OCI-LY1 (cell line): ENCODE data around the gene OS9.
A peak's percentile ranks its signal among the peaks of the same experiment; 100 is the strongest.

Experiments
- H2AFZ ChIP-seq: fragments of 200-600 bp; sonication (generic), shearing (Covaris generic); 2 replicates; pipeline ENCODE4 v1.6.0; 2014; ENCODE audit warnings: antibody characterized with exemption, mild to moderate bottlenecking, low read length
- H3F3A ChIP-seq: fragments of 200-600 bp; sonication (generic), shearing (Covaris generic); 2 replicates; pipeline ENCODE4 v1.6.0; 2014; ENCODE audit warnings: mild to moderate bottlenecking, antibody characterized with exemption, low read length, moderate library complexity; ENCODE audit not compliant: insufficient read depth
- H3K27ac ChIP-seq: fragments of 200-600 bp; sonication (generic); 2 replicates; pipeline ENCODE4 v1.5.1; 2014; ENCODE audit warnings: low read length, mixed run types, mild to moderate bottlenecking, low read depth; ENCODE audit not compliant: poor library complexity, severe bottlenecking
- H3K27me3 ChIP-seq: fragments of 200-600 bp; sonication (generic); 2 replicates; pipeline ENCODE4 v1.6.0; 2014; ENCODE audit warnings: antibody characterized with exemption, mild to moderate bottlenecking, low read length, moderate library complexity; ENCODE audit not compliant: insufficient read depth
- H3K36me3 ChIP-seq: fragments of 200-600 bp; sonication (generic); 2 replicates; pipeline ENCODE4 v1.6.1; 2014; ENCODE audit warnings: mild to moderate bottlenecking, antibody characterized with exemption, low read length, moderate library complexity, mixed read lengths; ENCODE audit not compliant: insufficient read depth
- H3K4me1 ChIP-seq: fragments of 200-600 bp; sonication (generic); 2 replicates; pipeline ENCODE4 v1.5.1; 2014; ENCODE audit warnings: mild to moderate bottlenecking, low read length, moderate library complexity; ENCODE audit not compliant: insufficient read depth, severe bottlenecking
- H3K4me2 ChIP-seq: fragments of 200-600 bp; sonication (generic), shearing (Covaris generic); 2 replicates; pipeline ENCODE4 v1.6.1; 2014; ENCODE audit warnings: low read length
- H3K4me3 ChIP-seq: fragments of 200-600 bp; sonication (generic); 2 replicates; pipeline ENCODE4 v1.5.1; 2014; ENCODE audit warnings: low read length, low read depth, mild to moderate bottlenecking, mixed read lengths; ENCODE audit not compliant: poor library complexity, severe bottlenecking
- H3K79me2 ChIP-seq: fragments of 200-600 bp; shearing (Covaris generic); 2 replicates; pipeline ENCODE4 v1.6.1; 2016; ENCODE audit warnings: mixed run types, low read length, mixed read lengths; ENCODE audit not compliant: insufficient read depth
- H3K9ac ChIP-seq: fragments of 200-600 bp; sonication (generic), shearing (Covaris generic); 2 replicates; pipeline ENCODE4 v1.6.1; 2014; ENCODE audit warnings: mild to moderate bottlenecking, low read length, mixed read lengths
- H3K9me2 ChIP-seq: fragments of 200-600 bp; sonication (generic), shearing (Covaris generic); 2 replicates; pipeline ENCODE4 v1.6.1; 2014; ENCODE audit warnings: low read depth, mild to moderate bottlenecking, low read length, mixed read lengths
- H3K9me3 ChIP-seq: fragments of 200-600 bp; shearing (Covaris generic); 2 replicates; pipeline ENCODE4 v1.6.1; 2014; ENCODE audit warnings: low read length, mixed read lengths
- H4K20me1 ChIP-seq: fragments of 200-600 bp; sonication (generic), shearing (Covaris generic); 2 replicates; pipeline ENCODE4 v1.6.0; 2016; ENCODE audit warnings: mild to moderate bottlenecking, low read length; ENCODE audit not compliant: insufficient read depth
- EZH2 ChIP-seq: fragments of 200-600 bp; sonication (generic), shearing (Covaris generic); IDR thresholded peaks from 2 replicates; pipeline ENCODE4 v1.8.0; 2017; ENCODE audit warnings: borderline replicate concordance, mixed run types, mild to moderate bottlenecking, antibody characterized with exemption, low read length, moderate library complexity, mixed read lengths
- TF ChIP-seq, protein P1 (sequence below): fragments of 200-600 bp; sonication (generic), shearing (Covaris generic); IDR thresholded peaks from 2 replicates; pipeline ENCODE4 v1.5.1; 2017; ENCODE audit warnings: mild to moderate bottlenecking, antibody characterized with exemption, low read length, moderate library complexity, mixed read lengths

OS9 gene

GRCh38 chr12:57716305-57716704 is 22.4 kb downstream of the OS9 start:
- Histone ChIP-seq H4K20me1 (no peaks in the 10 kb centered on the region), H3K9me3 (no peaks in the 10 kb centered on the region), H3K9me2 (no peaks in the 10 kb centered on the region), H3K4me3 (no peak overlapping the region), H3K36me3 (peaks cover 82% of the 10 kb centered on the region), H3K79me2 (no peaks in the 10 kb centered on the region), H3F3A (no peaks in the 10 kb centered on the region), H3K27ac (peak overlapping the region; percentile 72), H2AFZ (no peak overlapping the region), H3K9ac (no peak overlapping the region), H3K4me1 (peaks cover 7% of the 10 kb centered on the region), H3K27me3 (no peaks in the 10 kb centered on the region), H3K4me2 (no peak overlapping the region)
- TF ChIP-seq EZH2 = no peak
- TF ChIP-seq, protein P1, sequence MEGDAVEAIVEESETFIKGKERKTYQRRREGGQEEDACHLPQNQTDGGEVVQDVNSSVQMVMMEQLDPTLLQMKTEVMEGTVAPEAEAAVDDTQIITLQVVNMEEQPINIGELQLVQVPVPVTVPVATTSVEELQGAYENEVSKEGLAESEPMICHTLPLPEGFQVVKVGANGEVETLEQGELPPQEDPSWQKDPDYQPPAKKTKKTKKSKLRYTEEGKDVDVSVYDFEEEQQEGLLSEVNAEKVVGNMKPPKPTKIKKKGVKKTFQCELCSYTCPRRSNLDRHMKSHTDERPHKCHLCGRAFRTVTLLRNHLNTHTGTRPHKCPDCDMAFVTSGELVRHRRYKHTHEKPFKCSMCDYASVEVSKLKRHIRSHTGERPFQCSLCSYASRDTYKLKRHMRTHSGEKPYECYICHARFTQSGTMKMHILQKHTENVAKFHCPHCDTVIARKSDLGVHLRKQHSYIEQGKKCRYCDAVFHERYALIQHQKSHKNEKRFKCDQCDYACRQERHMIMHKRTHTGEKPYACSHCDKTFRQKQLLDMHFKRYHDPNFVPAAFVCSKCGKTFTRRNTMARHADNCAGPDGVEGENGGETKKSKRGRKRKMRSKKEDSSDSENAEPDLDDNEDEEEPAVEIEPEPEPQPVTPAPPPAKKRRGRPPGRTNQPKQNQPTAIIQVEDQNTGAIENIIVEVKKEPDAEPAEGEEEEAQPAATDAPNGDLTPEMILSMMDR = no peak

DNA sequence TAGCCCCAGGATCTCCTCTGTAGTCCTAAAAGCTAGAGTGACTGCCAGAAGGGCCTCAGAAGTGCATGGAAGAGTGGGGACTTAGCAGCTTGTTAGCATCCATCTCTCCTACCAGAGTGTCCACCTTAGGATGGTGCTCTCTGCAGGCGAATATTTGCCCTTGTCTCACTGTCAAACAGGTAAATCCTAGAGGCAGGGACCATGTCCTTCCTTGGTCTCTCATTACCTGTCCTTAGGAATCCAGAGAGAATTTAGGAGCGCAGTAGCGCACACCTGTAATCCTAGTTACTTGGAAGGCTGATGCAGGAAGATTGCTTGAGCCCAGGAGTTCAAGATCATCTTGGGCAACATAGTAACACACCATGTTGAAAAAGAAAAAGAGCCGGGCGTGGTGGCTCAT is 23.2 kb downstream of the OS9 start:
- Histone ChIP-seq H4K20me1 (no peaks in the 10 kb centered on the region), H3K27me3 (no peaks in the 10 kb centered on the region), H3K4me3 (no peak overlapping the region), H2AFZ (no peak overlapping the region), H3K27ac (no peak overlapping the region), H3F3A (no peaks in the 10 kb centered on the region), H3K9me2 (no peaks in the 10 kb centered on the region), H3K9ac (no peak overlapping the region), H3K36me3 (peaks cover 80% of the 10 kb centered on the region), H3K79me2 (no peaks in the 10 kb centered on the region), H3K9me3 (no peaks in the 10 kb centered on the region), H3K4me2 (no peak overlapping the region), H3K4me1 (peaks cover 7% of the 10 kb centered on the region)
- TF ChIP-seq, protein P1 = no peak
- TF ChIP-seq EZH2 = no peak

GRCh38 chr12:57717846-57718640 is 24.1 kb downstream of the OS9 start:
- H3K79me2 ChIP-seq = no peaks in the 10 kb centered on the region
- no peaks in the 10 kb centered on the region for H3K9me2 ChIP-seq
- no peaks in the 10 kb centered on the region for H3K9me3 ChIP-seq

More at GRCh38 chr12:57717846-57718640, 24.1 kb downstream of the OS9 start:
- Histone ChIP-seq H2AFZ (no peak overlapping the region), H3K36me3 (peaks cover 71% of the 10 kb centered on the region), H3K27ac (no peak overlapping the region), H3K27me3 (no peaks in the 10 kb centered on the region), H3K4me2 (no peak overlapping the region), H3K9ac (no peak overlapping the region), H4K20me1 (no peaks in the 10 kb centered on the region), H3F3A (no peaks in the 10 kb centered on the region), H3K4me3 (no peak overlapping the region), H3K4me1 (peaks cover 7% of the 10 kb centered on the region)
- TF ChIP-seq EZH2 = no peak
- TF ChIP-seq, protein P1 = no peak
